CD14-positive monocyte (primary cell): ENCODE results near the gene OR10J1. TPM values are rescaled to one million over a fixed set of nuclear protein-coding genes. Genes with fewer than 3 reads are reported as not detected.

Source experiments
- DNase-seq, 3 donors: peaks; one replicate each; pipeline ENCODE4 v3.0.0-alpha.2; 2011 to 2022
- H2AFZ ChIP-seq: 2 replicates; pipeline ENCODE4 v1.6.0; 2012; ENCODE audit warnings: mild to moderate bottlenecking, low read depth, low read length, inconsistent platforms; ENCODE audit not compliant: insufficient read depth, poor library complexity, severe bottlenecking
- H3K27ac ChIP-seq, 2 donors: 1 replicate in 1 of 2; 2 replicates in 1 of 2; pipeline ENCODE4 v1.5.1; 2012 to 2013; ENCODE audit warnings: low read length in 2 of 2, control low read depth in 1 of 2, inconsistent platforms in 1 of 2, low read depth in 1 of 2, mild to moderate bottlenecking in 1 of 2
- H3K27me3 ChIP-seq, 2 donors: one replicate each; pipeline versions ENCODE4 v1.6.0 to v1.6.1; 2011 to 2013; ENCODE audit warnings: low read length in 2 of 2; ENCODE audit not compliant: control insufficient read depth in 2 of 2, insufficient read depth in 2 of 2
- H3K36me3 ChIP-seq, 2 donors: replicated peaks in 1 of 2; 1 replicate in 1 of 2; 2 replicates in 1 of 2; pipeline versions ENCODE4 v1.5.1 to v1.6.1; 2012 to 2013; ENCODE audit warnings: low read length in 2 of 2, control low read depth in 1 of 2, inconsistent platforms in 1 of 2, mild to moderate bottlenecking in 1 of 2; ENCODE audit not compliant: insufficient read depth in 2 of 2, control insufficient read depth in 1 of 2
- H3K4me1 ChIP-seq, 2 donors: 1 replicate in 1 of 2; 2 replicates in 1 of 2; pipeline versions ENCODE4 v1.5.1 to v1.6.1; 2012 to 2013; ENCODE audit warnings: low read length in 2 of 2, control low read depth in 1 of 2, inconsistent platforms in 1 of 2, mild to moderate bottlenecking in 1 of 2, moderate library complexity in 1 of 2; ENCODE audit not compliant: insufficient read depth in 2 of 2, control insufficient read depth in 1 of 2
- H3K4me2 ChIP-seq: replicated peaks from 2 replicates; pipeline ENCODE3; 2012; ENCODE audit warnings: low read length, moderate library complexity, mild to moderate bottlenecking; ENCODE audit not compliant: poor library complexity, severe bottlenecking; ENCODE audit errors: extremely low read depth
- H3K4me3 ChIP-seq, 3 experiments: fragments of 200-600 bp in 1 of 3; sonication (generic) in 1 of 3; replicated peaks in 1 of 3; 1 replicate in 2 of 3; 2 replicates in 1 of 3; pipeline ENCODE4 v1.5.1; 2011 to 2013; ENCODE audit warnings: low read length in 3 of 3, mild to moderate bottlenecking in 3 of 3, control low read depth in 2 of 3, low read depth in 2 of 3, inconsistent platforms in 1 of 3, moderate library complexity in 1 of 3
- H3K79me2 ChIP-seq: 2 replicates; pipeline ENCODE4 v1.6.0; 2012; ENCODE audit warnings: mild to moderate bottlenecking, control low read depth, inconsistent platforms, low read length, moderate library complexity; ENCODE audit not compliant: insufficient read depth
- H3K9ac ChIP-seq: 2 replicates; pipeline ENCODE4 v1.6.0; 2017; ENCODE audit warnings: low read length, mild to moderate bottlenecking; ENCODE audit not compliant: insufficient read depth, poor library complexity, severe bottlenecking
- H3K9me3 ChIP-seq, 2 donors: replicated peaks in 1 of 2; 1 replicate in 1 of 2; 2 replicates in 1 of 2; pipeline versions ENCODE4 v1.5.1 to v1.6.1; 2012 to 2013; ENCODE audit warnings: low read length in 2 of 2, control low read depth in 1 of 2; ENCODE audit not compliant: control insufficient read depth in 1 of 2, insufficient read depth in 1 of 2
- H4K20me1 ChIP-seq: 2 replicates; pipeline ENCODE4 v1.6.0; 2012; ENCODE audit warnings: mild to moderate bottlenecking, low read length, control low read depth, moderate library complexity; ENCODE audit not compliant: insufficient read depth
- H3K27ac Mint-ChIP-seq, 7 donors: one replicate each; pipeline ENCODE4 v1.8.0; 2020; ENCODE audit warnings: mild to moderate bottlenecking in 7 of 7, mixed read lengths in 7 of 7, moderate library complexity in 6 of 7, inconsistent platforms in 2 of 7
- H3K27me3 Mint-ChIP-seq, 3 donors: one replicate each; pipeline ENCODE4 v1.8.0; 2021 to 2022; ENCODE audit warnings: low read depth in 3 of 3, mild to moderate bottlenecking in 3 of 3, mixed read lengths in 3 of 3, moderate library complexity in 3 of 3, inconsistent platforms in 1 of 3
- H3K36me3 Mint-ChIP-seq, 2 donors: one replicate each; pipeline ENCODE4 v1.8.0; 2020; ENCODE audit warnings: mixed read lengths in 2 of 2, inconsistent platforms in 1 of 2, mild to moderate bottlenecking in 1 of 2
- H3K4me1 Mint-ChIP-seq: one replicate; pipeline ENCODE4 v1.8.0; 2020; ENCODE audit warnings: mild to moderate bottlenecking, mixed read lengths
- H3K4me3 Mint-ChIP-seq, 2 donors: one replicate each; pipeline ENCODE4 v1.8.0; 2020; ENCODE audit warnings: mild to moderate bottlenecking in 2 of 2, mixed read lengths in 2 of 2, moderate library complexity in 1 of 2
- H3K9me3 Mint-ChIP-seq, 7 donors: one replicate each; pipeline ENCODE4 v1.8.0; 2020 to 2022; ENCODE audit warnings: mixed read lengths in 7 of 7, mild to moderate bottlenecking in 6 of 7, moderate library complexity in 6 of 7, inconsistent platforms in 2 of 7
- WGBS: methylation state at CpG from one replicate; pipeline ENCODE4 v1.1.5; 2013; ENCODE audit warnings: missing lambda C conversion rate; ENCODE audit not compliant: insufficient coverage; 5-methylcytosine and 5-hydroxymethylcytosine counted together
- intact Hi-C, 2 donors: fragments of 100-400 bp; cut with micrococcal nuclease; formaldehyde crosslinking; loops; one replicate each; pipeline versions ENCODE4 v1.15.0 to v1.15.1; 2023
- polyA plus RNA-seq, 3 donors: library from polyadenylated mRNA; depleted of rRNA in 1 of 3; unstranded in 2 of 3; stranded (reverse) in 1 of 3; fragments of 300-500 nt in 2 of 3; fragments of >200 nt in 1 of 3; fragmentation: Illumina TruSeq in 2 of 3; gene quantifications; 1 replicate in 2 of 3; 2 replicates in 1 of 3; pipeline ENCODE4 v1.2.3, GENCODE V29; 2012 to 2021
- TF ChIP-seq, protein P1 (sequence below): fragments of 200-600 bp; IDR thresholded peaks from one replicate; pipeline ENCODE4 v1.8.0; 2022; ENCODE audit warnings: antibody characterized with exemption, mild to moderate bottlenecking

OR10J1 gene
- polyA plus RNA-seq, 3 donors, result not detected

DNA sequence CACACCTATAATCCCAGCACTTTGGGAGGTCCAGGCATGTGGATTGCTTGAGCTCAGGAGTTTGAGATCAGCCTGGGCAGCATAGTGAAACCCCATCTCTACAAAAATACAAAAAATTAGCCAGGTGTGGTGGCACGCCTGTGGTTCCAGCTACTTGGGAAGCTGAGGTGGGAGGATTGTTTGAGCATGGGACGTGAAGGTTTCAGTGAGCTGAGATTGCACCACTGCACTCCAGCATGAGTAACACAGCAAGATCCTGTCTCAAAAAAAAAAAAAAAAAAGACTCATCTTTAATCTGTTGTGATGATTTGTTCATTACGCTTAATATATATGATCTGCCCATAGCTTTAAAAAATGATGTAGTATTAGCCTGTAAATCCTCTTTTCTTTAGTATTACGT, 44.0 kb downstream of the OR10J1 start:
- Histone ChIP-seq H3K79me2 (no peaks in the 10 kb centered on the region), H3K9ac (no peak overlapping the region), H3K27ac (no peak overlapping the region), H3K9me3 (peaks cover 0 to 7% of the 10 kb centered on the region in 2 donors), H3K4me1 (no peaks in the 10 kb centered on the region), H3K4me3 (no peak overlapping the region), H2AFZ (no peak overlapping the region), H3K4me2 (no peak overlapping the region), H3K36me3 (no peaks in the 10 kb centered on the region), H3K27me3 (no peaks in the 10 kb centered on the region), H4K20me1 (no peaks in the 10 kb centered on the region)
- peaks cover 0 to 2% (median 1%) of the 10 kb centered on the region in 3 donors for H3K27me3 Mint-ChIP-seq
- H3K27ac Mint-ChIP-seq, result no peak overlapping the region
- DNase-seq, result no peak
- WGBS, result no CpG with 5 or more reads among the region's 4 CpGs
- intact Hi-C loops, result no loop called here
- H3K36me3 Mint-ChIP-seq, result no peaks in the 10 kb centered on the region
- peaks cover 2% of the 10 kb centered on the region for H3K4me1 Mint-ChIP-seq
- H3K9me3 Mint-ChIP-seq, result peaks cover 5 to 16% (median 10%) of the 10 kb centered on the region in 7 donors
- H3K4me3 Mint-ChIP-seq, result no peak overlapping the region
- TF ChIP-seq, protein P1, sequence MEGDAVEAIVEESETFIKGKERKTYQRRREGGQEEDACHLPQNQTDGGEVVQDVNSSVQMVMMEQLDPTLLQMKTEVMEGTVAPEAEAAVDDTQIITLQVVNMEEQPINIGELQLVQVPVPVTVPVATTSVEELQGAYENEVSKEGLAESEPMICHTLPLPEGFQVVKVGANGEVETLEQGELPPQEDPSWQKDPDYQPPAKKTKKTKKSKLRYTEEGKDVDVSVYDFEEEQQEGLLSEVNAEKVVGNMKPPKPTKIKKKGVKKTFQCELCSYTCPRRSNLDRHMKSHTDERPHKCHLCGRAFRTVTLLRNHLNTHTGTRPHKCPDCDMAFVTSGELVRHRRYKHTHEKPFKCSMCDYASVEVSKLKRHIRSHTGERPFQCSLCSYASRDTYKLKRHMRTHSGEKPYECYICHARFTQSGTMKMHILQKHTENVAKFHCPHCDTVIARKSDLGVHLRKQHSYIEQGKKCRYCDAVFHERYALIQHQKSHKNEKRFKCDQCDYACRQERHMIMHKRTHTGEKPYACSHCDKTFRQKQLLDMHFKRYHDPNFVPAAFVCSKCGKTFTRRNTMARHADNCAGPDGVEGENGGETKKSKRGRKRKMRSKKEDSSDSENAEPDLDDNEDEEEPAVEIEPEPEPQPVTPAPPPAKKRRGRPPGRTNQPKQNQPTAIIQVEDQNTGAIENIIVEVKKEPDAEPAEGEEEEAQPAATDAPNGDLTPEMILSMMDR, result no peak

Other genes starting within 250 kb of the OR10J1 start
- gene ACKR1, start 234.8 kb upstream of the OR10J1 start, polyA plus RNA-seq, result under 1 TPM in 1 of 3 donors, not detected in 2; 0.14 TPM
- 10 to 100 TPM in 2 of 3 donors, 1 to 10 TPM in 1; 8.4 to 29.6 (median 11.8) TPM for gene FCER1A, start 137.4 kb upstream of the OR10J1 start, polyA plus RNA-seq
- gene OR10J4, start 7.5 kb upstream of the OR10J1 start, polyA plus RNA-seq, result not detected
- gene OR10J5, start 96.3 kb downstream of the OR10J1 start, polyA plus RNA-seq, result not detected
- gene APCS, start 148.1 kb downstream of the OR10J1 start, polyA plus RNA-seq, result not detected